Germinal center (tissue), 1 donor: ENCODE results near the gene TP53I13.

ENCODE experiments used
- DNase-seq: peaks from one replicate; pipeline ENCODE4 v3.0.0; 2012; ENCODE audit warnings: mixed read lengths, low spot score

Gene TP53I13

DNA sequence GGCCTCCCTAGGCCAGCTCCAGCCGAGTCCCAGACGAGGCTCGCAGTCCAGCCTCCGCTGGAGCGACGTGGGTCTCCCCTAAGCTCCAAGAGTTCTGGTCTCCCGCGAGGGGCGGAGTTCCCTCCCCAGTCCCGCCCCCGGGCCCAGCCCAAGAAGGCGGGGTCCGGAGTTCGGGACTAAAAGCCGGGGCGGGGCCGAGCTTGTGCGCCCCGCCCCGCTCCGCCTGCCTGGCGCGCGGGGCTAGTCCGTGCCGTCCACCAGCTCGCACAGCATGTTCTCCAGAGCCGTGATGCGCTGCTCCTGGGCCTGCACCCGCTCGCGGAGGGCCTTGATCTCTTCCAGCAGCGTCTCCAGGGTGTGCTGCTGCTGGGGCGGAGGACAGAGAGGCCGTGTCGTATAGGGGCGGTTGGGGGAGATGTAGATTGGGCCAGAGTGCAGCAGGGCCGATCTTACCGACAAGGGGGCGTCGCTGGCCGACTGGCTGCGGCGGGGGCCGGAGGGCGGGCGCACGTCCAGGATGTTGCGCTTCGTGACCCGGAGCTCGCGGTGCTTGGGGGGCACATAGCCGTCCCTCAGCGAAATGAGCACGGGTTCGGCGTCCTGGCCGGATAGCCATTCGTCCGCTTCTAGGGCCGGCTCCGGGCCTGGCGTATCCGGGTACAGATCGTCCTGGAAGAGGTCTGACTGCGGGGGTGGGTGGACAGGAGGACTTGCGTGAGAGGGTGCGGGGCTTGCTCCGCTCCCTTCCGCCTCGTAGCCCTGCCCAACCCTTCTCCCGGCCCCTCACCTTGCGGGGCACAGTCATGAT is 47.2 kb downstream of the TP53I13 start:
- peak; percentile 93 for DNase-seq

DNA sequence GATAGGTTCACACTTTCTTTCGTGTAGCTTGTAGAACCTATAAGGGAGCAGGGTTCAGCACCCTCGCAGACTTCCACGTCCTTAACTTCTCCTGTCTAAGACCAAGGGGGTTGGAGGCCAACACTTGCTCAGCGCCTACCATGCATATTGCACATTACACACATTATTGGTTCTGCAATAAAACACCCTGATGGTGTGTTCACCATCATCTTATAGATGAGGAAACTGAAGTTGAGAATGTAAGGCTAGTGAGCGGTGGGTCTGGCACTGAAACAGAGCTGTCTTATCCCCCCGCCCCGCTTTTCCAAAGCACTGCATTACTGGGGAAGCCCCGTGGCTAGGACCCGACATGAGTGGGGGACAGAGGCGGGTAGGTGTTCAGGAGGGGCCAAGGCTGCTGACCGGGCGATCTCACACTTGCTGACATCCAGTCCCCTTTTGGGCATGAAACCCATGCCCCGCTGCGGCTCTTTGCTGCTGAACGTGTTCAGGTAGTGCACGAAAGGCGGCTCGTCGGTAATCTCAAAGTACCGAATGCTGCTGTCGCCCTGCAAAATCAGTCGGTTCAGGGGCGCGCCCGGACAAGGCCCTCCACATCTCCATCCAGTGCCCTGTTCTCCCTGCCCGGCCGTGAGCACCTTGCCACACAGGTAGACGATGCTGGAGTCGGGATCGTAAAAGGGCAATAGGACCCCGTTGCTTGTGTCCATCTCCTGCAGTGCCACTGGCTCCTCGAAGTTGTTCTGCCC is 48.0 kb downstream of the TP53I13 start:
- DNase-seq: no peak

DNA sequence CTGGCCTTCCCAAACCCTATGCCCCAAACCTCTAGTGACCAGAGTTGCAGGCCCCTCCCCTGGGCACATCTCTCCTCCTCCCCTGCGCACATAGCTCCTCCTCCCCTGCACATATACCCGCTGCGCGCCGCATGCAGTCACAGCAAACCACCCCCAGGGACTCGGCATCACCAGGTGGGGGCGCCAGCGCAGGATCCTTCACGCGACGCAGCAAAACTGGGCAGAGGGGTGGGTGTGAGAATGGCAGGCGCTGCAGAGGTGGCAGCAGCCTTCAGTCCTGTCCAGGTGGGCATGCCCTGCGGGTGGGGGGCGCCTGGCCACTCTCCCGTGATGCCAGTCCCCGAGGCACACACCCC is 48.6 kb downstream of the TP53I13 start:
- DNase-seq: peak; percentile 93

DNA sequence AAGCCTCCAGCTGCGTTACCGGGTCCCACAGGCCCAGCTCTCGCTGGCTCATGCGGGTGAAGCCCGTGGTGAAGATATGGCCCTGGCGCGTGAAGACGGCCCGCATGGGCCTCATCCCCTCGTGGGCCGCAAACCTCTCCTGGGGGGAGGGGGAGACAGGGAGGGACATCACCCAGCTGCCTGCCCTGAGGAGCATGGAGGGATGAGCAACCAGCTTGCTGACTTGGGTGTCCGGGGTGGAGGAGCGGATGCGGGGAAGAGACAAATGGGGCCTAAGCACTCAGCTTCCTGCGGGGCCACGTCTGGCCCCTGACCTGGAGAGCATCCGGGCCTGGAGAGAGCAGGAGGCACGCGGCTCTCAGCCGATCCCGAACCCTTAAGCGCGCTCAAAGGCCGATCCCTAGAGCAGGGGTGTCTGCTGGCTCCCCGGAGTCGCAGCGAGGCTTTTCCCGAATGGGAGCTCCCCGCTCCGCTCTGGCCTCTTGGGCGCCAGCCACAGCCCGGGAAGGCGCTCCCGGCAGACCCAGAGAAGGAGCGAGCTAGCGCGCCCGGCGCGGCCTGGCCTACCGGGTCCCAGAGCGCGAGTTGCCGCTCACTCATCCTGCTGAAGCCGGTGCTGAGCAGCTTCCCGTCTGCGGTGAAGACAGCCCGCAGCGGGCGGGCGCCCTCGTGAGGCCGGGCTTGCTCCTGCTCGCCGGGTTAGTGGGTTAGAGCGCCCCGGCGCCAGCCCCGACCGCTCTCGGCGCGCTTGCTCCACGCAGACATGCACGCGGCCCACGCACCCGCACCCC is 49.2 kb downstream of the TP53I13 start:
- peak; percentile 86 for DNase-seq

DNA sequence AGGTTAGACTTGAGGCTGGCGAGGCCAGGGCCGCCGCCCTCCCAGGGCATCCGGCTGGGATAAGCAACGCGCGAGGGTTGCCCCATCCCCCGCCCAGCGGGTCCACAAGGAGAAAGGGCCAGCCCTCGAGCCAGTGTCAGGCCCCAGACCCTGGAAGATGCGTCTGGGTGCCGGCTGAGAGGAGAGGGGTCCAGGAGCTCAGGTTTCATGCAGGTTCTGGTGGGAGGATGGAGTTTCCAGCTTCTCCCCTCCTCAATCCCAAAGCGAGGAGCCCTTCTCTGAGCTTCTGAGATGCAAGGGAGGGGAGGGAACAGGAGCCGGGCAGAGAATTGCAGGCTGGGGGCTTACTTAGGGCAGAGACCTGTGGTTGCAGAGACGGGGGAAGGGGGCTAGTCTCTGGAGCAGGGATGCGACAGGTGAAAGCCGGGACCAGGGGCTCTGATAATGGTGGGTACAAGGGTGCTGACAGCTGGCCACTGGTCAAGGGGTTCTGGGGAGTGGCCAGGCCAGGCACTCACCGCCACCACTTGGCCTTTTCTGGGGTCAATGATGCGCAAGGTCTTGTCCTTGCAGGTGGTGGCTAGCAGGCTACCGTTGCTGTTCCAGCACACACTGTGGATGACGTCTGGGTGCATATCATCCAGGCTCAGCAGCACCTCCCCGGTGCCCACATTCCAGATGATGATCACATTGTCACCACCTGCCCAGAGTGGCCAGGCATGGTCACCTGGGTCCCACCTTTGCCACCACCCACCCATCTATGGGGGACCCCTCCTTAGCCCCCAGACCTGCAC is 50.0 kb downstream of the TP53I13 start:
- no peak for DNase-seq

DNA sequence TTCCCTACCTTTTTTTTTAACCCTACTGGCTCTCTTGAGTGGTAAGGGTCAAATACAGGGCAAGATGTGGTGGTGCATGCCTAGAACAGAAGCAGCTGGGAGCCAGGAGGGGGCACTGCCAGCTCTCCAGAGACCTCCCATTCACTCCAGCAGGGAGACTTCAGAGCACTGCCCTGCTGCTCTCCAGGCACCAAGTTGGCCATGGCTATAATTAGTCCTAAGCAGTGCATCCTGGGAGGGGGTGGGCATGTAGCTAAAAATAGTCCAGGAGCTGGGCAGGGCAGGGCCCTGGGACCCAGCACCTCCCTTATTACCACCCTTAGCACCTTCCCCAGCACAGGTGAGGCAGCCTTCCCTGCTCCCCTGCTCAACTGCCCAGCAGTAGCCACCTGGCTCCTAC is 50.8 kb downstream of the TP53I13 start:
- DNase-seq: no peak

DNA sequence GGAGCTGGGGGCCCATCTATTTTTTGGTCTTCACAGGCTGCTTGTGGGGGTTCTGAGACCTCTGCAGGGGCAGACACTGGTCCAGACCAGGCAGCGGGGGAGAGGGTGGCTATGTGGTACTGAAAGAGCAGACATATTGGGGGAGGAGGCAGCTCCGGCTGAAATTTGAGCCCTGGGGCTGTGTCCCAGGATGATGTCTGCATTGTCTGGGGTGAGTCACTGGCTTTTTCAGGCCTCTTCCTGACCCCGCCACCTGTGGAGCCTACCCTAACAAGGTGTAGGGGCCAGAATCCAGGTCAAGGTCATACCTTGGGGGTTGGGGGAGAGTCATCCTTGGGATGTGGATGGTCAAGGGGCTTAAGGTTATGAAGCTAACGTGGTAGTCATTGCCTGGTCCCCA is 51.8 kb downstream of the TP53I13 start:
- DNase-seq: no peak

DNA sequence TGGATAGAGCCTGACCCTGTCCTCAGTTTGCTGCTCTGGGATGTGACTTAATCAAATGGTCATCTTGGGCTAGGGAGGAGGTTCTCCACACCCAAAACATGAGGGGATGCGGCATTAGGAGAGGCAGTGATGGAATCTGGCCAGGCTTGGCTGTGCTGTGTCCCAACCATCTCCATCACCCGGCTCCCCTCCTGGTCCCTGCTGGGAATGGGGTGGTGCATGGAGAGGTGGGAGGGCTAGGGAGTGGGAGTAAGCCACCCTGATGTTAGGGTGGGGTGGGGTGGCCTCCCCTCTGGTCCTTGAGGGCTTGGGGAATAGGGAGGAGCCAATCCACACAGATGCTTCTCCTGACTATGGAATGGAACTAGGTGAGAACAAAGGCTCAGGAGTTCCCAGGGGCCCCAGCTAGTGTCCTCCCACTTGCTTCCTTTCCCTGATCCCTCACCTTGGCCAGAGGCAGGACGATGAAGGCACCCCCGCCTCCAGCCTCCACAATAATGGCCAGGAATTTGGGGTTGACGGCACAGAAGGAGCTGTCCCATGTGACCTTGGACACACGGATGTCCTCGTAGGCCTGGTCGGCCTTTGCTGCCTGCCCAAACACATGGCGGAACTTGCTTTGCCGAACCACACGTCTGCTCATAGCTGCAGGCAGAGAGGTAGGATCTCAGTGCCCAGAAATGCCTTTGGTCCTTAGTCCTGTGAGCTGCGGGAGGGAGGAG is 52.4 kb downstream of the TP53I13 start:
- no peak for DNase-seq

DNA sequence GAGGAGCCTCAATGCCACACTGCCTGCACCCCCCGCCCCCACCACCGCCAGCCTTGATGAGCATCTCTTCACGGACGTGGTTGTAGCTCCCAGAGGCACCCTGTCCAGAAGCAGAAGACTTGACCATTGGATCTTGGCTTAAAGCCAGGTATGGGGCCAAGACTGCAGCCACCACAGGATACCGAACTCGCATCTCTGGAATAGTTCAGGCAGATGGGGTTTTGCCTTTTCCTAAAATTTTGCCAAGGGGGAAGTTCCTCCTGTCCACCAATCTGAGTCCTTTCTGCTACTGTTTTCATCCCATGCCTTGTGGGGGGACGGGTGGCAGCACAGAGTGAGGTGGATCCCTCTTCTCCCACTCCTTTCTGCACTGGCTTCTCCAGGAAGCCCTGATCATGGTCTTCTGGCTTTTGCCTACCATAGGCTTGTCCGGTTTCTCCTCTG is 53.3 kb downstream of the TP53I13 start:
- no peak for DNase-seq
